Gastroesophageal sphincter (tissue), 4 donors: ENCODE results near the gene LMAN2. TPM values are rescaled to one million over a fixed set of nuclear protein-coding genes. Genes with fewer than 3 reads are reported as not detected.
A peak's percentile ranks its signal among the peaks of the same experiment; 100 is the strongest.

Experiments used
- ATAC-seq: fragments of 150-250 bp; one replicate; pipeline ENCODE4 v1.9.1; 2016; ENCODE audit warnings: mild to moderate bottlenecking, moderate library complexity
- H3K27ac ChIP-seq, 4 donors: fragments of 200-600 bp; sonication (generic) in 3 of 4; 1 replicate in 3 of 4; 2 replicates in 1 of 4; pipeline ENCODE4 v1.5.1; 2016 to 2019
- H3K27me3 ChIP-seq: fragments of 200-600 bp; sonication (generic); one replicate; pipeline ENCODE4 v1.5.1; 2019
- H3K36me3 ChIP-seq, 2 donors: fragments of 200-600 bp; sonication (generic); one replicate each; pipeline ENCODE4 v1.5.1; 2019; ENCODE audit warnings: control low read depth in 1 of 2
- H3K4me1 ChIP-seq, 3 donors: fragments of 200-600 bp; sonication (generic); 1 replicate in 2 of 3; 2 replicates in 1 of 3; pipeline ENCODE4 v1.5.1; 2016 to 2019; ENCODE audit warnings: control low read depth in 2 of 3
- H3K4me3 ChIP-seq, 2 donors: fragments of 200-600 bp; sonication (generic); one replicate each; pipeline ENCODE4 v1.5.1; 2019; ENCODE audit warnings: mild to moderate bottlenecking in 1 of 2, moderate library complexity in 1 of 2
- H3K9me3 ChIP-seq, 3 donors: fragments of 200-600 bp; sonication (generic); one replicate each; pipeline ENCODE4 v1.5.1; 2017 to 2019; ENCODE audit warnings: control low read depth in 2 of 3
- CTCF ChIP-seq, 4 experiments: fragments of 200-600 bp in 2 of 4; fragments of 450-650 bp in 2 of 4; sonication (generic) in 1 of 4; IDR thresholded peaks; one replicate each; pipeline ENCODE4 v1.5.1; 2017 to 2019; ENCODE audit warnings: antibody characterized with exemption in 4 of 4, mild to moderate bottlenecking in 2 of 4, moderate library complexity in 2 of 4
- EP300 ChIP-seq: sonication (generic); formaldehyde crosslinking; IDR thresholded peaks from one replicate; pipeline ENCODE4 v1.6.1; 2017; ENCODE audit warnings: antibody characterized with exemption, mild to moderate bottlenecking
- POLR2A ChIP-seq, 2 donors: fragments of 450-650 bp; IDR thresholded peaks; one replicate each; pipeline ENCODE4 v1.6.1; 2017; ENCODE audit warnings: antibody characterized with exemption in 2 of 2, mild to moderate bottlenecking in 2 of 2, moderate library complexity in 1 of 2
- POLR2AphosphoS5 ChIP-seq: sonication (generic); formaldehyde crosslinking; IDR thresholded peaks from one replicate; pipeline ENCODE4 v1.6.1; 2017; ENCODE audit warnings: antibody characterized with exemption
- WGBS, 2 donors: methylation state at CpG; one replicate each; pipeline ENCODE4 v1.1.5; 2018; ENCODE audit warnings: low coverage in 1 of 2; 5-methylcytosine and 5-hydroxymethylcytosine counted together
- total RNA-seq, 4 donors: library from RNA; depleted of rRNA; stranded (reverse); fragments of >200 nt; gene quantifications; one replicate each; pipeline ENCODE4 v1.1.0, GENCODE V29; 2016

LMAN2 gene
- total RNA-seq, 4 donors from 2014 or later, result 78.1 to 147 (median 111) TPM

DNA sequence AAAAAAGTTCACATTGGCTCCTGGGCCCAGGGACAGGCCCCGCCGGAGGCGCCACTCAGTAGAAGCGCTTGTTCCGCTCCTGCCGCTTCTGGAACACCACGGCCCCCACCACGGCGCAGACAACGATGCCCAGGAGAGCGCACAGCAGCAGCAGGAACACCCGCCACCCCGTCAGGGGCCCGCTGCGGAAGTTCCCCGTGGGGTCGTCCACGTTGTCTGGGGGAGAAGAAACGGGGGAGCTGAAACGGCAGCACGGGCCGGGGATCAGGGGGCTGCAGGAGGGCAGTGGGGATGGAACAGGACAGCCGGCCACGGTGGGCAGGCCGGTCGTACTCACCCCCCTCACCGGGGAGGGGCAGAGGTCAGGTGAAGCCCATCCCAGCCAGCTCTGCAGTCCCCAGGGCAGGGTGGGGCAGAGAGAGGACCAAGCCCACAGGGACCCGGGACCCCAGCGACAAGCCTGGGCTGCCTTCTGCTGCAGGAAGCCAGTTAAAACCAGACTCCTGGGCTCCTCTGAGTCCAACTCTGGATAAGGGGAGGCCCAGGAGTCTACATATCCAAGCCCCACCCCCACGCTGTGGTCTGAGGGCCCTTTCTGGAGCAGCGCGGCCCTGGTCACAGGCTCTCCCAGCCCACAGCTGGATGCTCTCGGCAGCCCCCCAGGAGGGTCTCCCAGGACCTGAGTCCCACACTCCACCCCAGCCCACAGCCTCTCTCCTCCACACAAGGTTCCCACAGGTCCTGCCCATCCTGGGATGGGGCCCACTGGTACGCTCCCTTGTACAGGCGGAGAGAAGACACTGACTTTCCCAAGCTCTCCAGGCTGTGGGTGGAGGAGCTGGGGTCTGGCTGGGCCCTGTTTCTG is 19.2 kb downstream of the LMAN2 start:
- H3K27me3 ChIP-seq, result no peaks in the 10 kb centered on the region
- no peak for ATAC-seq
- TF ChIP-seq POLR2AphosphoS5 (no peak), CTCF (IDR thresholded peaks at IDR 0.05) (no peak), EP300 (no peak), POLR2A (IDR thresholded peaks at IDR 0.05) (no peak)
- no peaks in the 10 kb centered on the region for H3K9me3 ChIP-seq
- H3K27ac ChIP-seq, result no peak overlapping the region
- no peaks in the 10 kb centered on the region for H3K4me1 ChIP-seq
- no peak overlapping the region for H3K4me3 ChIP-seq
- 92 to 97% methylated on average over 4 to 5 of the region's 35 CpGs for WGBS, 2 donors
- peaks cover 0 to 93% of the 10 kb centered on the region in 2 donors for H3K36me3 ChIP-seq

GRCh38 chr5:177330991-177331842 is 20.3 kb downstream of the LMAN2 start:
- ATAC-seq, result no peak
- 76 to 79% methylated on average over 3 to 12 of the region's 27 CpGs for WGBS, 2 donors
- peaks cover 0 to 83% of the 10 kb centered on the region in 2 donors for H3K36me3 ChIP-seq

GRCh38 chr5:177329883-177330282 is 21.6 kb downstream of the LMAN2 start:
- peaks cover 0 to 69% of the 10 kb centered on the region in 2 donors for H3K36me3 ChIP-seq
- WGBS, 2 donors, result 70% methylated on average over 3 of the region's 6 CpGs; no CpG with 5 or more reads in 1 of the 2 donors

More at GRCh38 chr5:177330991-177331842, 20.3 kb downstream of the LMAN2 start:
- Histone ChIP-seq H3K4me3 (no peak overlapping the region), H3K9me3 (no peaks in the 10 kb centered on the region), H3K27ac (no peak overlapping the region), H3K27me3 (no peaks in the 10 kb centered on the region), H3K4me1 (no peaks in the 10 kb centered on the region)
- no peak for TF ChIP-seq POLR2A (IDR thresholded peaks at IDR 0.05)
- TF ChIP-seq POLR2AphosphoS5, result no peak
- no peak for TF ChIP-seq EP300
- no peak for TF ChIP-seq CTCF (IDR thresholded peaks at IDR 0.05)

DNA sequence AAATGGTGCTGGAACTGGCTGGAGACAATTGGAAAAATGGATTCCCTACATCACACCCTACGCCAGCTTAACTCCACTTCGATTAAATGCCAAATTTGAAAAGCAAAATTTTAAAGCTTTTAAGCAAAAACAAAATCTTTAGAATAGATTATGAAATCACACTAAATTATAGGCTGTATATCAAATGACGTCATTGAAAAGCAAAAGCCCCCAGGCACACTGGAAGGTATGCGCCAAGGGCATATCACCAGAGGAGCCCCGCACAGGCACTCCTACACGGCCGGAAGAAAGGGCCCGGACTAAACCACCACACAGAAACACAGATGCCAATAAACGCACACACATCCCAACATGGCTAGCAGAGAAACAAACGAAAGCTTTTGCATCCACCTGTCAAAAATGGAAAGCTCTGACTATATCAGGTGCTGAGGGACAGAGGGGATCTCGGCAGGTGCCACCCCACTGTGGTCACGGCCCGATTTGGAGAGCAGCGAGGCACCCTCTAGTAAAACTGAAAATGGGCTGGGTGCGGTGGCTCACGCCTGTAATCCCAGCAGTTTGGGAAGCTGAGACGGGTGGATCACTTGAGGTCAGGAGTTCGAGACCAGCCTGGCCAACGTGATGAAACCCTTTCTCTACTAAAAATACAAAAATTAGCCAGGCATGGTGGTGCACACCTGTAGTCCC is 22.8 kb downstream of the LMAN2 start:
- 84 to 87% methylated on average over 11 to 18 of the region's 19 CpGs for WGBS, 2 donors
- H3K9me3 ChIP-seq, result no peaks in the 10 kb centered on the region
- TF ChIP-seq CTCF (IDR thresholded peaks at IDR 0.05) (no peak), POLR2A (IDR thresholded peaks at IDR 0.05) (no peak), EP300 (no peak), POLR2AphosphoS5 (no peak)
- ATAC-seq, result no peak
- H3K27me3 ChIP-seq, result no peaks in the 10 kb centered on the region
- H3K27ac ChIP-seq, result peak overlapping the region in 1 of 4 donors; percentile 50
- no peaks in the 10 kb centered on the region for H3K4me1 ChIP-seq
- peaks cover 0 to 57% of the 10 kb centered on the region in 2 donors for H3K36me3 ChIP-seq
- no peak overlapping the region for H3K4me3 ChIP-seq

More at GRCh38 chr5:177329883-177330282, 21.6 kb downstream of the LMAN2 start:
- no peaks in the 10 kb centered on the region for H3K9me3 ChIP-seq
- no peak overlapping the region for H3K27ac ChIP-seq
- no peak for ATAC-seq
- no peaks in the 10 kb centered on the region for H3K4me1 ChIP-seq
- TF ChIP-seq CTCF (IDR thresholded peaks at IDR 0.05) (no peak), EP300 (no peak), POLR2AphosphoS5 (no peak), POLR2A (IDR thresholded peaks at IDR 0.05) (no peak)
- no peak overlapping the region for H3K4me3 ChIP-seq
- H3K27me3 ChIP-seq, result no peaks in the 10 kb centered on the region
